Brain microvascular endothelial cell (primary cell): ENCODE data around the gene SPEG.

Experiments used
- DNase-seq: peaks from one replicate; pipeline ENCODE4 v3.0.0-alpha.2; 2020
- H3K27ac ChIP-seq: fragments of 250-450 bp; sonication (Bioruptor Pico); 2 replicates; pipeline ENCODE4 v1.5.1; 2020; ENCODE audit warnings: mild to moderate bottlenecking, moderate library complexity
- H3K27me3 ChIP-seq: fragments of 250-450 bp; sonication (Bioruptor Pico); replicated peaks from 2 replicates; pipeline ENCODE4 v1.5.1; 2020; ENCODE audit warnings: mild to moderate bottlenecking
- H3K36me3 ChIP-seq: fragments of 250-450 bp; sonication (Bioruptor Pico); replicated peaks from 2 replicates; pipeline ENCODE4 v1.5.1; 2020; ENCODE audit warnings: mild to moderate bottlenecking
- H3K4me3 ChIP-seq: 2 replicates; pipeline ENCODE4 v1.5.1; 2011; ENCODE audit warnings: low read depth, mild to moderate bottlenecking, control low read depth, low read length, moderate library complexity
- in situ Hi-C: cut with HindIII; loops from 2 replicates; pipeline ENCODE4 v1.10.0; 2017; ENCODE audit warnings: low sequenced_read_pairs, low pct_ligation_motif_present
- TF ChIP-seq, protein P1 (sequence below): IDR thresholded peaks from 2 replicates; pipeline ENCODE4 v1.5.1; 2011; ENCODE audit warnings: low read depth, mild to moderate bottlenecking, moderate library complexity, low read length, control low read depth, inconsistent platforms; ENCODE audit errors: missing control alignments

Gene SPEG

DNA sequence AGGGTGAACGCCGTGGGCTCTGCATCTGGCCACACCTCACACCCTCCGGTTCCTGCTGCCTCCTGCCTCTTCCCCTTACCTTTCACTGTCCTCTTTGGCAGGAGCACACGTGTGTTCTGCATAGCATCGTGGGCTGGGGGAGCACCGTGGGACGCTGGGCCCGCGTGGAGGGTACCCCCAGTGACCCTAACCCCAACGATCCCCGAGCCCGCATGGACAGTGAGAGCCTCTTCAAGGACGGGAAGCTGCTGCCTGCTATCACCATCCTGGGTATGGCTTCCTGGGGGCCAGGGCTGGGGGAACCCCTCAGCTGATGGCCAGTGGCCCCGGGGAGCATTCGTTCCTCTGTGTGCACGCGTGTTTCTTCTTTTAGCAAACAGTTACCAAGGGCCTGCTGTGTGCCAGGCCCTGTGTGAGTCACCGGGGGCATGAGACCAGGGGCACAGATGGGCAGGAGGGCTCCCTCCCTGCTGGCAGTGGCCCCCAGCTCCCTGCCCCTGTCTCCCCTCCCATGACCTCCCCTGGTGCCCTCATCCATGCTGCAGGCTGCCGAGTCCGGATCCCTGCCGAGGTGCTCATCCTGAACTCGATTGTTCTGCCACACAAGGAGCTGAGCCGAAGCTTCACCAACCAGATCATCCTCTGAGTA lies 71.6 kb downstream of the SPEG start:
- Histone ChIP-seq H3K36me3 (peaks cover 23% of the 10 kb centered on the region), H3K27ac (no peak overlapping the region), H3K27me3 (peaks cover 11% of the 10 kb centered on the region), H3K4me3 (no peak overlapping the region)
- in situ Hi-C loops = no loop called here
- TF ChIP-seq, protein P1, sequence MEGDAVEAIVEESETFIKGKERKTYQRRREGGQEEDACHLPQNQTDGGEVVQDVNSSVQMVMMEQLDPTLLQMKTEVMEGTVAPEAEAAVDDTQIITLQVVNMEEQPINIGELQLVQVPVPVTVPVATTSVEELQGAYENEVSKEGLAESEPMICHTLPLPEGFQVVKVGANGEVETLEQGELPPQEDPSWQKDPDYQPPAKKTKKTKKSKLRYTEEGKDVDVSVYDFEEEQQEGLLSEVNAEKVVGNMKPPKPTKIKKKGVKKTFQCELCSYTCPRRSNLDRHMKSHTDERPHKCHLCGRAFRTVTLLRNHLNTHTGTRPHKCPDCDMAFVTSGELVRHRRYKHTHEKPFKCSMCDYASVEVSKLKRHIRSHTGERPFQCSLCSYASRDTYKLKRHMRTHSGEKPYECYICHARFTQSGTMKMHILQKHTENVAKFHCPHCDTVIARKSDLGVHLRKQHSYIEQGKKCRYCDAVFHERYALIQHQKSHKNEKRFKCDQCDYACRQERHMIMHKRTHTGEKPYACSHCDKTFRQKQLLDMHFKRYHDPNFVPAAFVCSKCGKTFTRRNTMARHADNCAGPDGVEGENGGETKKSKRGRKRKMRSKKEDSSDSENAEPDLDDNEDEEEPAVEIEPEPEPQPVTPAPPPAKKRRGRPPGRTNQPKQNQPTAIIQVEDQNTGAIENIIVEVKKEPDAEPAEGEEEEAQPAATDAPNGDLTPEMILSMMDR = no peak
- DNase-seq = no peak

DNA sequence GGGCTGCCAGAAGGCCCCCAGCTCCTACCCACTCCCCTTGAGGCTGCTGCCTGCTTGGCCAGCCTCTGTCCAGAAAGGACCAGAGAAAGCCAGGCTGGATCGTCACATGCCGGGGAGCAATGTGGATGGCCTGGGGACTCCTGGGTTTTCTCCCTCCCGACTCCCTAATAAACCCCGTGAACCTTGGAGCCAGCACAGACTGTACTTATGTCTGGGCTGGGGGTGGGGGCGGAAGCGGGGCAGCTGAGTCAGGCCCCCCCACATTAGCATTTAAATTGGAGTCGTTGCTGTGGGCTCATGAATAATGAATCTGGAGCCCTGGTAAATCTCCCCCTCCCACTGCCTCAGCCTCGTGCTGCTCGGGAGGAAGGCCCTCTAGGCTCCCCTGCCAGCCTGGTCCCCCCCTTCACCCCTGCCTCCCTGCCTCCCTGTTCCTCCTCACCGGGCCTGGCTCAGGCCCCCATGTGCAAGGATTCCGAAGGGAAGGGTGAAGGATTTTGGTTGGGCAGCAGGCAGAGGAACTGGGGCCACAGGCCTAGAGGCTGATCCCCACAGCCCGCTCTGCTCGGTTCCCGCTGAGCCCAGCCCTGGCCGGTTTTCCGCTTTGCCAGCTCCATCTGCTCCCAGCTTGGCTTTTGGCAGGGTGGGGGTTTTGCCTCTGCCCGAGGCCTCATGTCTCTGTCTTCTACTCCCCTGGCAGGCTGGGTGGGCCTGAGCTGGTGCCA lies 72.3 kb downstream of the SPEG start:
- peaks cover 15% of the 10 kb centered on the region for H3K27me3 ChIP-seq
- H3K36me3 ChIP-seq = peaks cover 23% of the 10 kb centered on the region
- no peak for DNase-seq
- H3K27ac ChIP-seq = no peak overlapping the region
- TF ChIP-seq, protein P1 = no peak
- H3K4me3 ChIP-seq = no peak overlapping the region
- in situ Hi-C loops = no loop called here

DNA sequence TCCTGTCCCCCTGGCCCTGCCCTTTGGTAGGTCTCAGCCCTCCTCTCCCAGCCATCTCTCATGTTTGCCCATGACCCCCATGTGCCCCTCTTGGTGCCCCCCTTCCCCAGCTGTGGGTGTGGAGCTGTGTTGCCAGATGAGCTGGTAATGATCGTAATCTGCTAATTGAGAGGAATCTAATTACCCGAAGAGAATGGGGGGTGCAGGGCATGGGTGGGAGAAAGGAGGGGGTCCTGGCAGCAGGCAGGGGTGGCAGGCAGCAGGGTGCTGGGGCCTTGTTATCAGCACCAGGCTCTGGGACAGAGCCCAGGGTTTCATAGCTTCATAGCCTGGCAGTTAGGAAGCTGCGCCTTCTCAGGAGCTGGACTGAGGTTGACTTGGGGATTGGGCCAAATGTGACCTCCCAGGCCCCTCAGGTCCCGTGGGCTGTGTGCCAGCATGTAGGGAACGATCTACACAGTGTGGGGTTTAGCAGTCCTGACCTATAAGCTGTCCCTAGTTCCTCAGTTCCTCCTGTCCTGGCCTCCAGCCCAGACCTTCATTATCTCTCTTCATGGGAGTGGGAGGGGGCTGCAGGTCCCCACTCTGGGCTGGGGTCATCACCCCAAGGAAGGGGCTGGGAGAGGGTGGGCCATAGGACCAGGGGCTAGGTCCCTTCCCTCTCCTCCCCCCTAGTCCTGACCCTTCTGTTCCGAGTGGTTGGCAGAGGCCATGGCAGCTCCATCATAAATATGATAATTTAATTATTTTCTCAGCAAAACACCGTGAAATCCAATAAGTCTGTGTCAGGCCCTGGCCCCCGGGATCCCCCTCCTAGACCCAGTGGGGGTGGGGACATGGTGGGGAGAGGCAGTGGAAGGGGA lies 73.2 kb downstream of the SPEG start:
- DNase-seq = no peak
- Histone ChIP-seq H3K27ac (no peak overlapping the region), H3K4me3 (no peak overlapping the region), H3K36me3 (peaks cover 23% of the 10 kb centered on the region), H3K27me3 (peaks cover 24% of the 10 kb centered on the region)
- in situ Hi-C loops = no loop called here
- TF ChIP-seq, protein P1 = no peak

DNA sequence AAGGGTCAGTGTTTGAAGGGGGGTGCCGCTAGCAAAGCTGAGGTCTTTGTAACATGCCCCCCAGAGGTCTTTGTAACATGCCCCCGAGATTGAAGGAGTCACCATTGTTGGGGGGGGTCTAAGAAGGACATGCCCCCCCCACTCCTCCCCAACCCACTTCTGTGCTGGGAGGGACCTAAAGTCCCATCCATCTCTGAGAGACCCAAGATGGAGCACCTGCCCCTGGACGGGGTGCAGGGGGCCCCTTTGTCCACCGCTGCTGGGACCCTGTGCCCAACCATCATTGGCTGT lies 73.7 kb downstream of the SPEG start:
- Histone ChIP-seq H3K27me3 (peaks cover 29% of the 10 kb centered on the region), H3K27ac (no peak overlapping the region), H3K4me3 (no peak overlapping the region), H3K36me3 (peaks cover 21% of the 10 kb centered on the region)
- in situ Hi-C loops = no loop called here
- DNase-seq = no peak
- TF ChIP-seq, protein P1 = no peak

DNA sequence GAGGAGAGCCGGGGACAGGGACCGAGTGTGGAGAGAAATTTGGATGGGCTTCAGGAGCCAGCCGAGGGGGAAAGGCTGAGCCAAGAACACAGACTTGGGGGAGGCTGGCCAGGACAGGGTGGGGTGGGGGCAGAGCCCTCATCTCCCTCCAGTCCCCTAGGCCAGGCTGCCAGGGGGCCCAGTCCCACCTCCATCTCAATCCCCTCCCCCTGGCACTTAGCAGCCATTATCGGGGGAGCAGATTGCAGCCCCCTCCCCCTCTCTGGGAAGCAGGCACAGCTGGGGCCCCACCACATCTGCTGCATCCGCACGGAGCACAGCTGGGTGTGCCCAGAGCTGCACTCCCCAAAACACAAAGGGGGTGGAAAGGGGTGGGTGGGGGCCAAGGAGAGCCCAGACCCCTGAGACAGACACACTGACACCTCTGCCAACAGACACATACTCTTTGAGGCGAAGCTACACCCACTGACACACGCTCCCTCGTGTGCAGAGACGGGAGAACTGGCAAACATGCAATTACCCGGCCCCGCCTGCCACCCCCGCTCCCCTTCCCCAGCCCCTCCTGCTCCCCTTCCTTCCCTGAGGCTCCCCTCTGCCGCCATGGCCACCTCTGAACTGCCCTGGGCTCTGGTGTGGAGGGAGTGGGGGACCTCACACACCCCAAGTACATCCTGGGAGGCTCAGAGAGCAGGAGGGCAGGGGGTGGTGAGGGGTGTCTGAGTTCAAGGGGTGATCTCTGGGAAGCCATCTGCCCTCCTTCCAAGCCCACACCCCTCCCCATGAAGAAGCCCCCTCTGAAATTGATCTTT lies 74.5 kb downstream of the SPEG start:
- no peak overlapping the region for H3K27ac ChIP-seq

More for the DNA sequence above, 74.5 kb downstream of the SPEG start:
- H3K36me3 ChIP-seq = peaks cover 16% of the 10 kb centered on the region
- peaks cover 37% of the 10 kb centered on the region for H3K27me3 ChIP-seq
- TF ChIP-seq, protein P1 = no peak
- no peak for DNase-seq
- no peak overlapping the region for H3K4me3 ChIP-seq
- in situ Hi-C loops = no loop called here
